ENCODE measurements around the gene PRKCZ. TPM values are rescaled to one million over a fixed set of nuclear protein-coding genes. Genes with fewer than 3 reads are reported as not detected.
"Not testable (repeated sequence)": the region's sequence is repeated elsewhere in the genome, so short reads cannot be mapped to it uniquely, and the experiment has no call there.

PRKCZ gene
- total RNA-seq, 1 donor, result 4.6 TPM

DNA sequence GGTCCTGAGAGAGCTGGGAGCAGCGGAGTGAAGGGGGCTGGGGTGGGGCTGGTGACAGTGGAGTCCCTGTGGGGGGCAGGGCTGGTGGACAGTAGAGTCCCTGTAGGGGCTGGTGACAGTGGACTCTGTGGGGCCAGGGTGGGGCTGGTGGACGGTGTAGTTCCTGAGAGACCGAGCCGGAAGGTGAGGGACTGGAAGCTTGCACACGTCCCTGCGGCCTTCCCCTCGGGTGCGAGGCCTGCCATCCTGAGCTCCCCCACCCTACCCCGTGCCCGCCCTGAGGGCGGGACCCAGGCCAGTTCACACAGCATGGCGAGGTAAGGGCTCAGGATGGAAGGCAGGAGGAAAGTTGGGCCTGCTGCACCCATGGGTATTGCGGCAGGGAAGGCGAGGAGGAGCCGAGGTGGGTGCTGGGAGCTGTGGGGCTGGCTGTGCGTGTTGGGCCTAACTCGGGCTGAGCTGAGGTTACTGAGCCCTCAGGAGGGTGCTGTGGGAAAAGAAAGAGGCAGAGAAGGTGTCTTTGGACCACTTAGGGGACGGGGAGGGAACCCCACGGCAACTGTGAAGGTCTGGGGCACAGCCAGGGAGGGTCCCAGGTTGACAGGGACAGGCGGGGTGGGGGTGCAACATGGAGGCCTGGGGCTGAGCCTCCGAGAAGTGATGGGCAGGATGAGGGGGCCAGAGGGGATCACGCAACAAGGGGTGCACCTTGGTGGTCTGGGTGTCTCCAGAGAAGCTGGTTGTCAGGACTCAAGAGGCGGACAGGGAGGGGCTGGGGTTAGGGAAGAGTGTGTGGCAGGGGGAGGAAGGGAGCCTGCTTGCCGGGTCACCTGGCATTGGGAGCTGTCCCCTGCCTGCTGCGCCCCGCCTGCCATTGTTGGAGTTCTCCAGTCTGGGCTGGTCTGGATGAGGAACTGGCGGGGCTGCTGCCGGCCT lies 60.8 kb downstream of the PRKCZ start:
- H3K27me3 ChIP-seq (ENCODE audit: insufficient read depth, low read length), result no peaks in the 10 kb centered on the region
- H3K4me3 ChIP-seq (ENCODE audit: low read length), result no peak overlapping the region
- no peaks in the 10 kb centered on the region for H3K9me3 ChIP-seq (ENCODE audit: low read depth, low read length)
- H3K4me1 ChIP-seq (ENCODE audit: insufficient read depth, low read length), result peaks cover 18% of the 10 kb centered on the region

DNA sequence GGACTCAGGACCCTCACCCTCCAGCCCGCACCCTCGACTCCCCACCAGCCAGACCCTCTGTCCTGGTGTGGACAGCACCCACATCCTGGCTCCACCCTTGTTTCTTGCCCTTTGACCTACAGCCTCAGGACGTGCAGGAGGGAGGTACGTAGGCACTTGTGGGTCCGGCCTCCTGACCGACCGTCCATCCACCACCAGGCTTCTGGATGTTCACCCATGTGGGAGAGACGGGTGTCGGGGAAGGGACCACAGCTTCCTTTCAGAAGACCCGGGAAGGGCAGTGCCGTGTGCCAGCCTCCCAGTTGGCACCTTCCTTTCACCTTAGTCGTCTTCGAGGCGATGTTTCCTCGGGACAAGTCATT lies 61.4 kb downstream of the PRKCZ start:
- no peaks in the 10 kb centered on the region for H3K27me3 ChIP-seq (ENCODE audit: insufficient read depth, low read length)

GRCh38 chr1:2112280-2112701 lies 62.1 kb downstream of the PRKCZ start:
- Histone ChIP-seq H3K9me3 (ENCODE audit: low read depth, low read length) (no peaks in the 10 kb centered on the region), H3K4me1 (ENCODE audit: insufficient read depth, low read length) (peaks cover 18% of the 10 kb centered on the region), H3K4me3 (ENCODE audit: low read length) (no peak overlapping the region), H3K27me3 (ENCODE audit: insufficient read depth, low read length) (no peaks in the 10 kb centered on the region)

More for the DNA sequence above, 61.4 kb downstream of the PRKCZ start:
- Histone ChIP-seq H3K4me1 (ENCODE audit: insufficient read depth, low read length) (peaks cover 18% of the 10 kb centered on the region), H3K9me3 (ENCODE audit: low read depth, low read length) (no peaks in the 10 kb centered on the region), H3K4me3 (ENCODE audit: low read length) (no peak overlapping the region)

DNA sequence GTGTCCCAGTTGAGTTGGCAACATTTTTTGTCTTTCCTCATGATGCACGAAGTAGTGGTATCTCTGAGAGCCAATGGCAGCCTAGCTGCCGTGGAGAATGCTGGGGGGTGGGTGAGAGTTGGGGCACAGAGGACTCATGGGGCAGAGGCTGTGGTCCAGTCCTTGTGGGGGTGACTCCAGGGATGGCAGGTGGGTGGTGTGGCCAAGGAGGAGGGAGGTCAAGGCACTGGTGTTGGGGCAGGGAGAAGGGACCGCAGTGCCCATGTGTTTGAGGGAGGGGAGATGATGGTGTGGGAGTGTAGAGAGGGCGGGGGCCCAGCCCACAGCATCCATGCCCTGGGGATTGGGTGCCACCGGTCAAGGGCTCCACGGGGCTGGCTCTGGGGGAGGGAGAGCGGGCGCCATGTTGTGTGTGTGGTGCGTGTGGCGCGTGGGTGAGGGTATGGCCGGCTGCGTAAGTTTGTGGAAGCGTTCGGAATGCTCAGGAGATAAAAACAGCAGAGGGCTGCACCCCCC lies 63.5 kb downstream of the PRKCZ start:
- Histone ChIP-seq H3K9me3 (ENCODE audit: low read depth, low read length) (no peaks in the 10 kb centered on the region), H3K4me1 (ENCODE audit: insufficient read depth, low read length) (peaks cover 18% of the 10 kb centered on the region), H3K27me3 (ENCODE audit: insufficient read depth, low read length) (no peaks in the 10 kb centered on the region), H3K4me3 (ENCODE audit: low read length) (no peak overlapping the region)

DNA sequence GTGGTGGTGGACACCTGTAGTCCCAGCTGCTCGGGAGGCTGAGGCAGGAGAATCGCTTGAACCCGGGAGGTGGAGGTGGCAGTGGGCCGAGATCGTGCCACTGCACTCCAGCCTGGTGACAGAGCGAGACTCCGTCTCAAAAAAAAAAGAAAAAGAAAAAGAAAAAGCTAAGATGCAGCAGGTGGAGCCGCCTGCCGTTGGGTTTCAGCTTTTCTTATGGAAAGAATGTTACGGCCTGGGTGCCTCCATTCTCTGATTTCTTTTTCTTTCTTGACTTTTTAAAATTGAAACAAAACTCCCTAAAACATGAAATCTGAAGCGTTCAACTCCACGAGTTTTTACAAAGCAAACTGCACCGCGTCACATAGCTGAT lies 64.4 kb downstream of the PRKCZ start:
- H3K4me3 ChIP-seq (ENCODE audit: low read length); H3K9me3 ChIP-seq (ENCODE audit: low read depth, low read length); H3K27me3 ChIP-seq (ENCODE audit: insufficient read depth, low read length): not testable (repeated sequence)
- peaks cover 18% of the 10 kb centered on the region for H3K4me1 ChIP-seq (ENCODE audit: insufficient read depth, low read length)

GRCh38 chr1:2115008-2115641 lies 64.9 kb downstream of the PRKCZ start:
- Histone ChIP-seq H3K9me3 (ENCODE audit: low read depth, low read length) (no peaks in the 10 kb centered on the region), H3K4me1 (ENCODE audit: insufficient read depth, low read length) (peaks cover 18% of the 10 kb centered on the region), H3K4me3 (ENCODE audit: low read length) (no peak overlapping the region), H3K27me3 (ENCODE audit: insufficient read depth, low read length) (no peaks in the 10 kb centered on the region)

DNA sequence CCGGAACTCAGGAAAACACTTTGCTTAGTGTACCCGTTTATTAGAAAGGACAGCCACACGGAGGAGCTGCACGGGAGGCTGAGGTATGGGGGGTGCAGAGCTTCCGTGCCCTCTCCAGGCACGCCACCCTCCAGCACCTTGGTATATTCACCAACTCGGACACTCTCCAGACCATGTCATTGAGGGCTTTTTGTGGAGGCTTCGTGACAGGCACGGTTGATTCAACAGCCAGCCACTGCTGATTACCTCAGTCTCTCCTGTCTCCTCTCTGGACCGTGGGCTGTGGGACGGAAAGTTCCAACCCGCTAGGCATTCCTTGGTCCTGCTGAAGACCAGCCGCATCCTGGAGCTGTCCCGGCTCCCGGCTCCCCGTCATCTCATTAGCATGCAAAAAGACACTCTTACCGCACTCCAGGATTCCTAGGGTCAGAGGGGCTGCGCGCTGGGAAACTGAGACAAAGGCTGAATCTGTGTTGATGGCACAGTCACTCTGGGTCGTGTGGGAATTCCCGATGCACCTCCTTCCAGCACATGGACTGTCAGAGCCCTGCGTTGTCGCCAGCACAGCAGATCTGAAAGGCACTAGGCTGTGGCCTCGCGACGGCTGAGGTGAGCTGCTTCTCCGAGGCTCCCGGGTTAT lies 65.6 kb downstream of the PRKCZ start:
- no peak overlapping the region for H3K4me3 ChIP-seq (ENCODE audit: low read length)
- no peaks in the 10 kb centered on the region for H3K27me3 ChIP-seq (ENCODE audit: insufficient read depth, low read length)
- H3K9me3 ChIP-seq (ENCODE audit: low read depth, low read length), result no peaks in the 10 kb centered on the region
- peaks cover 18% of the 10 kb centered on the region for H3K4me1 ChIP-seq (ENCODE audit: insufficient read depth, low read length)

DNA sequence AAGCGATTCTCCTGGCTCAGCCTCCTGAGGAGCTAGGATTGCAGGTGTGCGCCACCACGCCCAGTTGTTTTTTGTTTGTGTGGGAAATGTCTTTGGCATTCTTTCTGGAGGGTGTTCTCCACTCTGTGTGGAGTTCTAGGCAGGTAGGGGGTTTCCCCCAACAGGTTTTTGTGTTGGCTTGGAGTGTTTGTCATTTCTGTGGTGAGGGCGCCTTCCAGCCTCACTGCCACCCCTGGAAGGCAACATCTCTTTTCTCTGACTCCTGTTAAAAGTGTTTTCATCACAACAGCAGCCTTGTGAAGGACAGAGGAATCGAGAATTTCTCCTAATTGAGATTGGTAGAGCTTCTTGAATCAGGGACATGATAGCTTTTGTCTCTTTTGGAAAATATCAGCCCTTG lies 69.7 kb downstream of the PRKCZ start:
- no peaks in the 10 kb centered on the region for H3K4me1 ChIP-seq (ENCODE audit: insufficient read depth, low read length)
- H3K9me3 ChIP-seq (ENCODE audit: low read depth, low read length), result no peaks in the 10 kb centered on the region
- no peak overlapping the region for H3K4me3 ChIP-seq (ENCODE audit: low read length)
- H3K27me3 ChIP-seq (ENCODE audit: insufficient read depth, low read length), result no peaks in the 10 kb centered on the region

GRCh38 chr1:2121101-2121691 lies 71.0 kb downstream of the PRKCZ start:
- no peaks in the 10 kb centered on the region for H3K9me3 ChIP-seq (ENCODE audit: low read depth, low read length)
- no peaks in the 10 kb centered on the region for H3K27me3 ChIP-seq (ENCODE audit: insufficient read depth, low read length)
- H3K4me3 ChIP-seq (ENCODE audit: low read length), result no peak overlapping the region
- peaks cover 8% of the 10 kb centered on the region for H3K4me1 ChIP-seq (ENCODE audit: insufficient read depth, low read length)

GRCh38 chr1:2121794-2122193 lies 71.6 kb downstream of the PRKCZ start:
- not testable (repeated sequence) for H3K9me3 ChIP-seq (ENCODE audit: low read depth, low read length); H3K27me3 ChIP-seq (ENCODE audit: insufficient read depth, low read length); H3K4me3 ChIP-seq (ENCODE audit: low read length)
- peaks cover 14% of the 10 kb centered on the region for H3K4me1 ChIP-seq (ENCODE audit: insufficient read depth, low read length)

- Histone ChIP-seq H3K27me3 (ENCODE audit: insufficient read depth, low read length) (no peaks in the 10 kb centered on the region), H3K9me3 (ENCODE audit: low read depth, low read length) (no peaks in the 10 kb centered on the region), H3K4me3 (ENCODE audit: low read length) (no peak overlapping the region), H3K4me1 (ENCODE audit: insufficient read depth, low read length) (peaks cover 25% of the 10 kb centered on the region)
These were observed 74.4 kb downstream of the PRKCZ start for GRCh38 chr1:2124446-2125198.

DNA sequence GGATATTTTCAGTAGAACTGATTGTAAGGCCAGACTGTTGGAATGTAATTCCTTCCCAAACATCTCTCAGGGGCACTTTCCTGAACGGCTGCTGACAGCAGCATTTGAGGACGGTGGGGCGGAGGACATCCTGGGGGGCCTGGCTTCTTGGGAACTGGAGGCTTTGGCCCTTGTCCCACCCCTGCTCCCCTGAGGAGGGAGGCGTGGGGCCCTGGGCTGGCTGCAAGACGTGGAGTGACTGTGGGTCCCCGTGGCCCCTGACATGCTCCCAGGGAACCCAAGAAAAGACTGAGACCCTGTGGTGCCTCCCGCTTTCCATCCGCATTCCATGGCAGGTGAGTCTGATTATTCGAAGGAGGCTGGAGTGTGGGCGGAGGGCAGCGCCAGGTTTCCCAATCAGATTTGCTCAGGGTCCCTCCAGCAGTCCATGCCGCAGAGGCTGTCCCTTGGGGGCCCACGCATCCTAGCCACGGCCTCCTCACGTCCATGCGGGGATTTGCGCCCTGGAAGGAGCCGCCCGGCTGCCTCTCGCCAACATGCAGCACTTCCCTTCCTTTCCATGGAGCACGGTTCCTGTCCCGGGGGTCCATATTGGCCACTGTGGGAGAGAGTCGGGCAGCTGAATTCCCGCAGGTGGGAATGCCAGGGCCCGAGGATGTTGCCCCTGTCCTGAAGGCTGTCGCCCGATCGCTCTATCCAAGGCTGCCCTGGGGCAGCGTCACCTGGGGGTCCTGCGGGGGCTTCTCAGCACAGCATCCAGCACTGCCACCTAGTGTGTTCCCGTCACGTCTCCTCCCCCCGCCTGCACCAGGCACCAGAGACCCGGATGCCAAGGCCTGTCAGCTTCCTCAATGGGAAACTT lies 75.4 kb downstream of the PRKCZ start:
- Histone ChIP-seq H3K4me3 (ENCODE audit: low read length) (no peak overlapping the region), H3K27me3 (ENCODE audit: insufficient read depth, low read length) (no peaks in the 10 kb centered on the region), H3K4me1 (ENCODE audit: insufficient read depth, low read length) (peaks cover 25% of the 10 kb centered on the region), H3K9me3 (ENCODE audit: low read depth, low read length) (no peaks in the 10 kb centered on the region)

GRCh38 chr1:2126331-2127186 lies 76.3 kb downstream of the PRKCZ start:
- Histone ChIP-seq H3K4me3 (ENCODE audit: low read length) (no peak overlapping the region), H3K9me3 (ENCODE audit: low read depth, low read length) (no peaks in the 10 kb centered on the region), H3K27me3 (ENCODE audit: insufficient read depth, low read length) (no peaks in the 10 kb centered on the region), H3K4me1 (ENCODE audit: insufficient read depth, low read length) (peaks cover 25% of the 10 kb centered on the region)

Measured in mononuclear cell (primary cell).